ENCODE measurements around the gene CTCFL. TPM values are rescaled to one million over a fixed set of nuclear protein-coding genes. Genes with fewer than 3 reads are reported as not detected.

Gene CTCFL
- polyA plus RNA-seq, 1 donor from 2014 or later, result not detected

DNA sequence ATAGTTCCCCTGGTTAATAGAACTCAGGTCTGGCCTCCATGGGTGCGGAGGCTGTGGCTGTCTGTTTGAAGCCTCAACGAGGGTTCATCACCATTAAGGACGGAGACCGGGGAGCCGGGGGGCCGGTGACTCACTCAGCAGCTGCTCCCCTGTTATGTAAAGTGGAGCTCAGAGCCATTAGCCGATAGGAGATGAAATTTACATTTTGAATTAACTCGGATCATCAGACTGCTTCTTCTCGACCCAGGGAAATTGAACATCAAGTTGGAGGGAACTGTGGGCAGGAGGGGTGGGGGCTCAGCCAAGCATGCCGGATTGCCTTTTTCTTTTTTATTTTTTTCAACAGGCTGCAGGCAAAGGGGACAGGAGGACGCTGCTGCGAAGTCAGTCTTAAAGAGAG is 48.3 kb upstream of the CTCFL start:
- no peaks in the 10 kb centered on the region for H3K36me3 ChIP-seq (ENCODE audit: insufficient read depth, low read length)
- no peaks in the 10 kb centered on the region for H3K79me2 ChIP-seq (replicated peaks; ENCODE audit: insufficient read depth, low read length)
- no peaks in the 10 kb centered on the region for H4K20me1 ChIP-seq (ENCODE audit: insufficient read depth)
- H3K9ac ChIP-seq (ENCODE audit: low read length), result no peak overlapping the region
- no peaks in the 10 kb centered on the region for H3K9me3 ChIP-seq (ENCODE audit: low read length)
- no peaks in the 10 kb centered on the region for H3F3A ChIP-seq (ENCODE audit: insufficient read depth, low read length, poor library complexity, severe bottlenecking)
- H3K4me2 ChIP-seq (ENCODE audit: low read length), result no peak overlapping the region
- no peak overlapping the region for H3K27ac ChIP-seq (ENCODE audit: low read length)
- no peaks in the 10 kb centered on the region for H3K9me2 ChIP-seq (ENCODE audit: insufficient read depth, low read length)
- H2AFZ ChIP-seq (ENCODE audit: low read depth, low read length), result no peak overlapping the region
- no peak overlapping the region for H3K4me3 ChIP-seq (ENCODE audit: low read length)
- H3K27me3 ChIP-seq (ENCODE audit: insufficient read depth, low read depth, low read length), result no peaks in the 10 kb centered on the region
- TF ChIP-seq, protein P1, sequence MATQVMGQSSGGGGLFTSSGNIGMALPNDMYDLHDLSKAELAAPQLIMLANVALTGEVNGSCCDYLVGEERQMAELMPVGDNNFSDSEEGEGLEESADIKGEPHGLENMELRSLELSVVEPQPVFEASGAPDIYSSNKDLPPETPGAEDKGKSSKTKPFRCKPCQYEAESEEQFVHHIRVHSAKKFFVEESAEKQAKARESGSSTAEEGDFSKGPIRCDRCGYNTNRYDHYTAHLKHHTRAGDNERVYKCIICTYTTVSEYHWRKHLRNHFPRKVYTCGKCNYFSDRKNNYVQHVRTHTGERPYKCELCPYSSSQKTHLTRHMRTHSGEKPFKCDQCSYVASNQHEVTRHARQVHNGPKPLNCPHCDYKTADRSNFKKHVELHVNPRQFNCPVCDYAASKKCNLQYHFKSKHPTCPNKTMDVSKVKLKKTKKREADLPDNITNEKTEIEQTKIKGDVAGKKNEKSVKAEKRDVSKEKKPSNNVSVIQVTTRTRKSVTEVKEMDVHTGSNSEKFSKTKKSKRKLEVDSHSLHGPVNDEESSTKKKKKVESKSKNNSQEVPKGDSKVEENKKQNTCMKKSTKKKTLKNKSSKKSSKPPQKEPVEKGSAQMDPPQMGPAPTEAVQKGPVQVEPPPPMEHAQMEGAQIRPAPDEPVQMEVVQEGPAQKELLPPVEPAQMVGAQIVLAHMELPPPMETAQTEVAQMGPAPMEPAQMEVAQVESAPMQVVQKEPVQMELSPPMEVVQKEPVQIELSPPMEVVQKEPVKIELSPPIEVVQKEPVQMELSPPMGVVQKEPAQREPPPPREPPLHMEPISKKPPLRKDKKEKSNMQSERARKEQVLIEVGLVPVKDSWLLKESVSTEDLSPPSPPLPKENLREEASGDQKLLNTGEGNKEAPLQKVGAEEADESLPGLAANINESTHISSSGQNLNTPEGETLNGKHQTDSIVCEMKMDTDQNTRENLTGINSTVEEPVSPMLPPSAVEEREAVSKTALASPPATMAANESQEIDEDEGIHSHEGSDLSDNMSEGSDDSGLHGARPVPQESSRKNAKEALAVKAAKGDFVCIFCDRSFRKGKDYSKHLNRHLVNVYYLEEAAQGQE (IDR thresholded peaks at IDR 0.05; ENCODE audit: borderline replicate concordance), result no peak
- TF ChIP-seq SMC3 (conservative IDR thresholded peaks at IDR 0.05; ENCODE audit: poor library complexity), result no peak
- TF ChIP-seq, protein P2, sequence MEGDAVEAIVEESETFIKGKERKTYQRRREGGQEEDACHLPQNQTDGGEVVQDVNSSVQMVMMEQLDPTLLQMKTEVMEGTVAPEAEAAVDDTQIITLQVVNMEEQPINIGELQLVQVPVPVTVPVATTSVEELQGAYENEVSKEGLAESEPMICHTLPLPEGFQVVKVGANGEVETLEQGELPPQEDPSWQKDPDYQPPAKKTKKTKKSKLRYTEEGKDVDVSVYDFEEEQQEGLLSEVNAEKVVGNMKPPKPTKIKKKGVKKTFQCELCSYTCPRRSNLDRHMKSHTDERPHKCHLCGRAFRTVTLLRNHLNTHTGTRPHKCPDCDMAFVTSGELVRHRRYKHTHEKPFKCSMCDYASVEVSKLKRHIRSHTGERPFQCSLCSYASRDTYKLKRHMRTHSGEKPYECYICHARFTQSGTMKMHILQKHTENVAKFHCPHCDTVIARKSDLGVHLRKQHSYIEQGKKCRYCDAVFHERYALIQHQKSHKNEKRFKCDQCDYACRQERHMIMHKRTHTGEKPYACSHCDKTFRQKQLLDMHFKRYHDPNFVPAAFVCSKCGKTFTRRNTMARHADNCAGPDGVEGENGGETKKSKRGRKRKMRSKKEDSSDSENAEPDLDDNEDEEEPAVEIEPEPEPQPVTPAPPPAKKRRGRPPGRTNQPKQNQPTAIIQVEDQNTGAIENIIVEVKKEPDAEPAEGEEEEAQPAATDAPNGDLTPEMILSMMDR (IDR thresholded peaks at IDR 0.05; ENCODE audit: poor library complexity, severe bottlenecking), result no peak
- TF ChIP-seq MXI1 (conservative IDR thresholded peaks at IDR 0.05; ENCODE audit: poor library complexity, severe bottlenecking), result no peak
- TF ChIP-seq EZH2 (IDR thresholded peaks at IDR 0.05; ENCODE audit: borderline replicate concordance, insufficient read depth, low read length, poor library complexity, severe bottlenecking), result no peak
- no peak for TF ChIP-seq TAF1 (IDR thresholded peaks at IDR 0.05; ENCODE audit: low read depth)
- TF ChIP-seq POLR2AphosphoS5 (IDR thresholded peaks at IDR 0.05), result no peak
- TF ChIP-seq RAD21 (conservative IDR thresholded peaks at IDR 0.05), result no peak
- no peak for TF ChIP-seq EP300 (conservative IDR thresholded peaks at IDR 0.05; ENCODE audit: poor library complexity, severe bottlenecking)

DNA sequence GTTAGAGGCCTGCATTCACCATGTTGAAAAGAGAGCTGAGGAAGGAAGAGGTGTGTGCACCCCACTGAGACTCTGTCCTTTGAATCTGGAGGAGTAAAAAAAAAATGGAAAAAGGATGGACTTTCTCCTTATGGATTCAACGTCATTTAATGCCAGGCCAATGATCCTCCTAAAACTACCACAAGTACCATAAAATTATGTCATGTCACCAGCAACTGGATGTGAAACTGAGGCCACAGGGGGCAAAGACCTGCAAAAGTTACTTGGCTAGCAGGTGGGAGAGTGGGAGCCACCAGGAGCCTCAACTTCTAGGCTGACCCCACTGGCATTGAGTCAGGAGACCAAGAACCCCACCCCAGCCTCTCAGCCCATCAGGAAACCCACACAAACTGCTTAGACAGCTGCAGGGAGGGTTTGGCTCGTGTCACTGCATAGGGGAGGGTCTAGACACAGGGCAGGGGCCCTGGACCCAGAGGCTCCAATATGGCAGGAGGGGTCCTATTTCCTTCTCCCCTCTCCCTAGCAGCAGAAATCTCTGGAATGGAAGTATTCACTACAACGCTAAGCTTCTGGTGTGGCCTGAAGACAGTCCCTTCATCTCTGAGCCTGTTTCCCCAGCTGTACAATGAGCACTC is 47.0 kb upstream of the CTCFL start:
- Histone ChIP-seq H3K9me2 (ENCODE audit: insufficient read depth, low read length) (no peaks in the 10 kb centered on the region), H3K27ac (ENCODE audit: low read length) (no peak overlapping the region), H3F3A (ENCODE audit: insufficient read depth, low read length, poor library complexity, severe bottlenecking) (no peaks in the 10 kb centered on the region), H3K79me2 (replicated peaks; ENCODE audit: insufficient read depth, low read length) (no peaks in the 10 kb centered on the region), H3K4me2 (ENCODE audit: low read length) (no peak overlapping the region), H3K9ac (ENCODE audit: low read length) (no peak overlapping the region), H3K9me3 (ENCODE audit: low read length) (no peaks in the 10 kb centered on the region), H2AFZ (ENCODE audit: low read depth, low read length) (no peak overlapping the region), H3K36me3 (ENCODE audit: insufficient read depth, low read length) (no peaks in the 10 kb centered on the region), H3K27me3 (ENCODE audit: insufficient read depth, low read depth, low read length) (no peaks in the 10 kb centered on the region), H4K20me1 (ENCODE audit: insufficient read depth) (no peaks in the 10 kb centered on the region), H3K4me3 (ENCODE audit: low read length) (no peak overlapping the region)
- TF ChIP-seq EP300 (conservative IDR thresholded peaks at IDR 0.05; ENCODE audit: poor library complexity, severe bottlenecking), result no peak
- TF ChIP-seq MXI1 (conservative IDR thresholded peaks at IDR 0.05; ENCODE audit: poor library complexity, severe bottlenecking), result no peak
- TF ChIP-seq, protein P1 (IDR thresholded peaks at IDR 0.05; ENCODE audit: borderline replicate concordance), result no peak
- TF ChIP-seq RAD21 (conservative IDR thresholded peaks at IDR 0.05), result no peak
- TF ChIP-seq, protein P2 (IDR thresholded peaks at IDR 0.05; ENCODE audit: poor library complexity, severe bottlenecking), result no peak
- TF ChIP-seq EZH2 (IDR thresholded peaks at IDR 0.05; ENCODE audit: borderline replicate concordance, insufficient read depth, low read length, poor library complexity, severe bottlenecking), result no peak
- no peak for TF ChIP-seq SMC3 (conservative IDR thresholded peaks at IDR 0.05; ENCODE audit: poor library complexity)
- TF ChIP-seq POLR2AphosphoS5 (IDR thresholded peaks at IDR 0.05), result no peak
- no peak for TF ChIP-seq TAF1 (IDR thresholded peaks at IDR 0.05; ENCODE audit: low read depth)

Measured in neural cell (in vitro differentiated cells).